ENCODE data around the gene EXOC4. TPM values are rescaled to one million over a fixed set of nuclear protein-coding genes. Genes with fewer than 3 reads are reported as not detected.
"Not testable (repeated sequence)": the region's sequence is repeated elsewhere in the genome, so short reads cannot be mapped to it uniquely, and the experiment has no call there.

The EXOC4 gene
- total RNA-seq, 4 donors from 2014 or later, result 59.2 to 88.7 (median 71.6) TPM

- DNase-seq (ENCODE audit: low spot score) (no peak), ATAC-seq (ENCODE audit: low FRiP score) (no peak)
- no peak for TF ChIP-seq CTCF (IDR thresholded peaks at IDR 0.05)
Observed at GRCh38 chr7:133987582-133987981, 734.7 kb downstream of the EXOC4 start.

GRCh38 chr7:133993547-133993946 is 740.7 kb downstream of the EXOC4 start:
- no peak for TF ChIP-seq CTCF (IDR thresholded peaks at IDR 0.05)
- DNase-seq (ENCODE audit: low spot score) (no peak), ATAC-seq (ENCODE audit: low FRiP score) (no peak)

GRCh38 chr7:133994100-133994499 is 741.2 kb downstream of the EXOC4 start:
- ATAC-seq (ENCODE audit: low FRiP score); DNase-seq (ENCODE audit: low spot score): not testable (repeated sequence)

- ATAC-seq (ENCODE audit: low FRiP score) (no peak), DNase-seq (ENCODE audit: low spot score) (no peak)
- no peak for TF ChIP-seq CTCF (IDR thresholded peaks at IDR 0.05)
Observed at GRCh38 chr7:133997463-133997862, 744.6 kb downstream of the EXOC4 start.

GRCh38 chr7:133999178-133999577 is 746.3 kb downstream of the EXOC4 start:
- no peak for DNase-seq (ENCODE audit: low spot score)
- ATAC-seq (ENCODE audit: low FRiP score), result no peak

GRCh38 chr7:134004829-134005505 is 752.1 kb downstream of the EXOC4 start:
- TF ChIP-seq CTCF (IDR thresholded peaks at IDR 0.05), result no peak
- no peak for ATAC-seq (ENCODE audit: low FRiP score)
- no peak for DNase-seq (ENCODE audit: low spot score)

More at GRCh38 chr7:133999178-133999577, 746.3 kb downstream of the EXOC4 start:
- no peak for TF ChIP-seq CTCF (IDR thresholded peaks at IDR 0.05)

- no peak for TF ChIP-seq CTCF (IDR thresholded peaks at IDR 0.05)
- DNase-seq (ENCODE audit: low spot score), result no peak
- ATAC-seq (ENCODE audit: low FRiP score), result no peak
Observed at GRCh38 chr7:134009314-134010110, 756.6 kb downstream of the EXOC4 start.

All from omental fat pad (tissue), 4 donors.